ENCODE results near the gene CMTR2.

DNA sequence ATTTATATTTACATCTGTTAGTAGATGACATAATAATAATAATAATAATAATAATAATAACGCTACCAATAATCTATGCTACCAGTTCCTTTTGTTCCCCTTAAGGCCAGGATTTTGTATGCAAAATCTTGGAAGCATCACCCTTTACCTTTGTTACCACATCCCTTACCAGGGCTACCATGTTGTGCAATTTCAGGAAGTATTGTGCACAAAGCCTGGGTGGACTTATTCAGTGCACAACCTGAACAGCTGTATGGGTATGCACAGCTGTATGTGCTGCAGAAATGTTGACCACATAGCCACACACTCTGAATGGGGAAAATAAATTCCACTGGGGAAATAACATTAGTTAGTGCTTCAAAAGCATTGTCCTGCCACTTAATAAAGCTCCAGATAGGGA is 49.4 kb upstream of the CMTR2 start:
- TF ChIP-seq, protein P1, sequence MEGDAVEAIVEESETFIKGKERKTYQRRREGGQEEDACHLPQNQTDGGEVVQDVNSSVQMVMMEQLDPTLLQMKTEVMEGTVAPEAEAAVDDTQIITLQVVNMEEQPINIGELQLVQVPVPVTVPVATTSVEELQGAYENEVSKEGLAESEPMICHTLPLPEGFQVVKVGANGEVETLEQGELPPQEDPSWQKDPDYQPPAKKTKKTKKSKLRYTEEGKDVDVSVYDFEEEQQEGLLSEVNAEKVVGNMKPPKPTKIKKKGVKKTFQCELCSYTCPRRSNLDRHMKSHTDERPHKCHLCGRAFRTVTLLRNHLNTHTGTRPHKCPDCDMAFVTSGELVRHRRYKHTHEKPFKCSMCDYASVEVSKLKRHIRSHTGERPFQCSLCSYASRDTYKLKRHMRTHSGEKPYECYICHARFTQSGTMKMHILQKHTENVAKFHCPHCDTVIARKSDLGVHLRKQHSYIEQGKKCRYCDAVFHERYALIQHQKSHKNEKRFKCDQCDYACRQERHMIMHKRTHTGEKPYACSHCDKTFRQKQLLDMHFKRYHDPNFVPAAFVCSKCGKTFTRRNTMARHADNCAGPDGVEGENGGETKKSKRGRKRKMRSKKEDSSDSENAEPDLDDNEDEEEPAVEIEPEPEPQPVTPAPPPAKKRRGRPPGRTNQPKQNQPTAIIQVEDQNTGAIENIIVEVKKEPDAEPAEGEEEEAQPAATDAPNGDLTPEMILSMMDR (IDR thresholded peaks at IDR 0.05 in 2 of 3, conservative IDR thresholded peaks at IDR 0.05 in 1 of 3; ENCODE audit: borderline replicate concordance in 1 of 3, insufficient read depth in 1 of 3, low read depth in 2 of 3, low read length in 2 of 3): no peak
- TF ChIP-seq POLR2AphosphoS5 (IDR thresholded peaks at IDR 0.05; ENCODE audit: low read depth, low read length) (no peak), ZNF274 (IDR thresholded peaks at IDR 0.05; ENCODE audit: low read depth, low read length) (no peak), SIN3A (IDR thresholded peaks at IDR 0.05; ENCODE audit: low read depth) (no peak), POLR2A (IDR thresholded peaks at IDR 0.05; ENCODE audit: borderline replicate concordance, extremely low read depth, insufficient read depth, insufficient read length) (no peak), EZH2 (IDR thresholded peaks at IDR 0.05) (no peak), RAD21 (IDR thresholded peaks at IDR 0.05; ENCODE audit: low read depth) (no peak), TCF7L2 (IDR thresholded peaks at IDR 0.05; ENCODE audit: borderline replicate concordance, extremely low read depth, insufficient read depth, insufficient read length) (no peak)

Data from HCT116 (cell line).